ENCODE results near the gene TBCD. TPM values are rescaled to one million over a fixed set of nuclear protein-coding genes. Genes with fewer than 3 reads are reported as not detected.
A peak's percentile ranks its signal among the peaks of the same experiment; 100 is the strongest.

The TBCD gene
- total RNA-seq, 2 donors from 2014 or later = 64.0 to 123 TPM

DNA sequence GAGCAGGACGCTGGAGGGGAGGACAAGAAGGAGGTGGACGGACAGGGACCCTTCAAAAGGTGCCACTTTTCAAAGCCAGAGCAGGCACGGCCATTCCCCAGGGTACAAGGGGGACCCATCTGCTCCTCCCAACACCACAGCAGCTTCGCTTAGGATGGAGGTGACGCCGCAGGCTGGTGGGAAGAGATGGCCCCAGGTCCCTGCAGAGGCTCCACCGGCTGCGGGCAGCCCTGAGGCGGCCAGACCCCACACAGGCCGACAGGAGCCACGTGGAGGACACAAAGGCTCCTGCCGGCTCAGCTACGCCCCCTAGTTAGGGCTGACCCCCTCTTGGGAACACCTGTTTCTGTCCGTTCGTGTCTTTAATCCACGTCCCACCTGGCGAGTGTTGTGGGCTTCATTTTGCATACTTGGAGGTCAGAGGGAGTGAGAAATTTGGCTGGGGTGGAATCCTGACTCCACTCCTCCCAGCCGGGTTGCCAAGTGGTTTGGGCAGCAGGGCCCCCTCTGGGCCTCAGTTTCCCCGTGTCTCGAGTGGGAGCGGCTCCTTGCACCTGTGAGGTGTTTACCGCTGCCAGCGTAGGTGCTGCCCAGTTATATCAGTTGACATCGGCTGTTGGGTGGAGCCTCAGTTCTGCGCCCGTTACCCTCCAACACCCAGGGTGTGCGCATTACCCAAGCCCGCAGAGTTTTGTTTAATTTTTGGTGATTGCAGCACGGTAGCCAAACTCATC, 41.2 kb upstream of the TBCD start:
- intact Hi-C loops (cut with DNase I) = no loop called here
- Histone ChIP-seq H3K4me1 (replicated peaks) (no peaks in the 10 kb centered on the region), H3K27me3 (replicated peaks; ENCODE audit: insufficient read depth) (no peaks in the 10 kb centered on the region), H3K4me3 (no peak overlapping the region), H3K27ac (no peak overlapping the region), H3K9me3 (no peaks in the 10 kb centered on the region), H3K36me3 (no peaks in the 10 kb centered on the region)
- WGBS = 73% methylated on average over 29 of the region's 29 CpGs
- DNase-seq (ENCODE audit: low spot score) = no peak
- no peak for TF ChIP-seq POLR2A (IDR thresholded peaks at IDR 0.05)
- no peak for TF ChIP-seq CTCF (IDR thresholded peaks at IDR 0.05)
- no peak for TF ChIP-seq POLR2AphosphoS5 (IDR thresholded peaks at IDR 0.05)

DNA sequence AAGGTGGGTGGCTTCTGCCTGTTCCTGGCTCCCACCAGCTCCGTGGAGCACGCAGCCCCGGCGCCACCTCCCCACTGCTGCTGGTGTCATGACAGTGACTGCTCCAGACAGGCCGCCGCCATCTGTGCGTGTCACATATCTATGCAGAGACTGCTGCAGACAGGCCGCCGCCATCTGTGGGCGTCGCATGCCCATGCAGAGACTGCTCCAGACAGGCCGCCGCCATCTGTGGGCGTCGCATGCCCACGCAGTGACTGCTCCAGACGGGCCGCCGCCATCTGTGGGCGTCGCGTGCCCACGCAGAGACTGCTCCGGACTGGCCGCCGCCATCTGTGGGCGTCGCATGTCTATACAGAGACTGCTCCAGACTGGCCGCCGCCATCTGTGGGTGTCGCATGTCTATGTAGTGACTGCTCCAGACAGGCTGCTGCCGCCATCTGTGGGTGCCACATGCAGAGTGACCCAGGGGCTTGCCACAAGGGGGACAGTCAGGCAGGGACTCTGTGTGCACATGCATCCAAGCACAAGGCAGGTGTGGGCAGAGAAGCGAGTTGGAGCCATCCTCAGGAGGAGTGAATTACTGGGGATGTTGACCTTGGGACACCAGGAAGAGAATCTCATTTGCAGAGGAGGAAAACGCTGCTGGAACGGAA, 38.7 kb upstream of the TBCD start:
- no peaks in the 10 kb centered on the region for H3K27me3 ChIP-seq (replicated peaks; ENCODE audit: insufficient read depth)
- intact Hi-C loops (cut with DNase I) = no loop called here
- WGBS = 91% methylated on average over 33 of the region's 35 CpGs
- no peaks in the 10 kb centered on the region for H3K9me3 ChIP-seq
- peaks cover 7% of the 10 kb centered on the region for H3K4me1 ChIP-seq (replicated peaks)
- TF ChIP-seq POLR2AphosphoS5 (IDR thresholded peaks at IDR 0.05) (no peak), POLR2A (IDR thresholded peaks at IDR 0.05) (no peak), CTCF (IDR thresholded peaks at IDR 0.05) (no peak)
- no peak overlapping the region for H3K27ac ChIP-seq
- no peaks in the 10 kb centered on the region for H3K36me3 ChIP-seq
- DNase-seq (ENCODE audit: low spot score) = no peak
- H3K4me3 ChIP-seq = no peak overlapping the region

GRCh38 chr17:82716203-82717010, 35.5 kb upstream of the TBCD start, which contains the start of gene FN3KRP:
Gene FN3KRP (plus strand): TSS chr17:82716706. CDS start chr17:82716756, 50 bp downstream.
- TF ChIP-seq POLR2AphosphoS5 (IDR thresholded peaks at IDR 0.05) (peak; percentile 77), POLR2A (IDR thresholded peaks at IDR 0.05) (peak; percentile 35), CTCF (IDR thresholded peaks at IDR 0.05) (no peak)
- Histone ChIP-seq H3K4me3 (peak within 1 kb of the TSS; percentile 82 to 89), H3K4me1 (replicated peaks) (peaks cover 7% of the 10 kb centered on the region), H3K9me3 (no peaks in the 10 kb centered on the region), H3K27me3 (replicated peaks; ENCODE audit: insufficient read depth) (no peaks in the 10 kb centered on the region), H3K27ac (peak within 1 kb of the TSS; percentile 67 to 69), H3K36me3 (peaks cover 5% of the 10 kb centered on the region in 2 donors)
- peak; percentile 96 for DNase-seq (ENCODE audit: low spot score)
- intact Hi-C loops (cut with DNase I) = no loop called here
- WGBS = under 1% methylated on average over 57 of the region's 75 CpGs

DNA sequence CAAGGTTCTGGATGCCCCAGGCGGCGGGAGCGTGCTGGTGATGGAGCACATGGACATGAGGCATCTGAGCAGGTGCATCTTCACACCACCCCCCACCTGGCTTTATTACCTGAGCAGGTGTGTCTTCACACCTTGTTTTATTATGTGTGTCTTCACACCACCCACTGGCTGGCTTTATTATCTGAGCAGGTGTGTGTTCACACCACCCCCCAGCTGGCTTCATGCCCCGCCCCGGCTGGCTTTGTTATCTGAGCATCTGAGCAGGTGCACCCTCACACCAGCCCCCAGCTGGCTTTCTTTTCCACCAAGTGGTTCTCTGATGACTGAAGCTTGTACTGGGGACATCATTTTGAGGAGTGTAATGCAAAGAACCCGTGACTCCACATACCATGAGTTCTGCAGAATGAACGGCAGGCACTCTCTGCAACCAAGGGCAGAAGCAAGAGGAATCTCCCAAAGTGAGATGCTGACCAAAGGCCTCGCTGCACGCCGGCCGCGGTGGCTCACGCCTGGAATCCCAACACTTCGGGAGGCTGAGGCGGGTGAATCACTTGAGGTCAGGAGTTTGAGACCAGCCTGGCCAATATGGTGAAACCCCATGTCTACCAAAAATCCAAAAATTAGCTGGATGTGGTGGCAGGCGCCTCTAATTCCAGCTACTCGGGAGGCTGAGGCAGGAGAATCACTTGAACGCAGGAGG, 32.7 kb upstream of the TBCD start:
- intact Hi-C loops (cut with DNase I) = no loop called here
- Histone ChIP-seq H3K36me3 (peaks cover 5% of the 10 kb centered on the region in 2 donors), H3K27me3 (replicated peaks; ENCODE audit: insufficient read depth) (no peaks in the 10 kb centered on the region), H3K9me3 (no peaks in the 10 kb centered on the region), H3K4me3 (no peak overlapping the region), H3K4me1 (replicated peaks) (peaks cover 7% of the 10 kb centered on the region), H3K27ac (no peak overlapping the region)
- TF ChIP-seq POLR2AphosphoS5 (IDR thresholded peaks at IDR 0.05) (no peak), CTCF (IDR thresholded peaks at IDR 0.05) (no peak), POLR2A (IDR thresholded peaks at IDR 0.05) (no peak)
- WGBS = 92% methylated on average over 18 of the region's 18 CpGs
- no peak for DNase-seq (ENCODE audit: low spot score)
